BLaER1 treated with 17β-estradiol and CSF1 and Interleukin-3, amounts not matched to agents 10 nM and 100 nM (cell line): ENCODE data around the gene UBE3B.

ENCODE experiments used
- H3K27ac ChIP-seq, 11 experiments: shearing (Covaris generic); formaldehyde crosslinking; 2 replicates each; pipeline ENCODE4 v1.8.1; 2022
- H3K27me3 ChIP-seq, 11 experiments: shearing (Covaris generic); formaldehyde crosslinking; 2 replicates each; pipeline ENCODE4 v1.8.1; 2022
- H3K36me3 ChIP-seq, 11 experiments: shearing (Covaris generic); formaldehyde crosslinking; 2 replicates each; pipeline ENCODE4 v1.8.1; 2022
- H3K4me1 ChIP-seq, 10 experiments: shearing (Covaris generic); formaldehyde crosslinking; 2 replicates each; pipeline ENCODE4 v1.8.1; 2022
- H3K4me2 ChIP-seq, 11 experiments: shearing (Covaris generic); formaldehyde crosslinking; 2 replicates each; pipeline ENCODE4 v1.8.1; 2022
- H3K4me3 ChIP-seq, 10 experiments: shearing (Covaris generic); formaldehyde crosslinking; 2 replicates each; pipeline ENCODE4 v1.8.1; 2022
- H3K9ac ChIP-seq, 11 experiments: shearing (Covaris generic); formaldehyde crosslinking; 2 replicates each; pipeline ENCODE4 v1.8.1; 2022
- H3K9me3 ChIP-seq, 11 experiments: shearing (Covaris generic); formaldehyde crosslinking; replicated peaks in 1 of 11; 2 replicates each; pipeline ENCODE4 v1.8.1; 2022
- H4K20me1 ChIP-seq, 11 experiments: shearing (Covaris generic); formaldehyde crosslinking; 2 replicates each; pipeline ENCODE4 v1.8.1; 2022
- Cebpa-rat ChIP-seq, 11 experiments: shearing (Covaris generic); IDR thresholded peaks; 2 replicates each; pipeline ENCODE4 v1.8.1; 2022

UBE3B gene

GRCh38 chr12:109532721-109533486 is 55.5 kb downstream of the UBE3B start:
- Histone ChIP-seq H3K9me3 (no peaks in the 10 kb centered on the region), H3K9ac (no peak overlapping the region), H3K36me3 (peaks cover 26 to 88% (median 57%) of the 10 kb centered on the region in 11 experiments), H3K4me2 (no peak overlapping the region), H3K27ac (no peak overlapping the region), H3K4me3 (no peak overlapping the region), H3K27me3 (no peaks in the 10 kb centered on the region), H4K20me1 (peaks cover 0 to 33% (median 0%) of the 10 kb centered on the region in 11 experiments; a peak in 4 of 22 replicates), H3K4me1 (no peaks in the 10 kb centered on the region)
- no peak for TF ChIP-seq Cebpa-rat (IDR thresholded peaks at IDR 0.05)

- Histone ChIP-seq H3K4me1 (no peaks in the 10 kb centered on the region), H3K36me3 (peaks cover 26 to 83% (median 52%) of the 10 kb centered on the region in 11 experiments)
Measured at GRCh38 chr12:109533487-109533740, 56.0 kb downstream of the UBE3B start.

GRCh38 chr12:109534456-109534855 is 57.0 kb downstream of the UBE3B start:
- Histone ChIP-seq H3K4me1 (no peaks in the 10 kb centered on the region), H3K27ac (no peak overlapping the region), H3K4me3 (no peak overlapping the region), H3K27me3 (no peaks in the 10 kb centered on the region), H4K20me1 (peaks cover 0 to 28% (median 0%) of the 10 kb centered on the region in 11 experiments; a peak in 5 of 22 replicates), H3K4me2 (no peak overlapping the region), H3K9ac (no peak overlapping the region), H3K9me3 (no peaks in the 10 kb centered on the region), H3K36me3 (peaks cover 21 to 73% (median 44%) of the 10 kb centered on the region in 11 experiments; a peak in 21 of 22 replicates)
- no peak for TF ChIP-seq Cebpa-rat (IDR thresholded peaks at IDR 0.05)

More at GRCh38 chr12:109533487-109533740, 56.0 kb downstream of the UBE3B start:
- Histone ChIP-seq H3K27me3 (no peaks in the 10 kb centered on the region), H4K20me1 (peaks cover 0 to 33% (median 0%) of the 10 kb centered on the region in 11 experiments; a peak in 5 of 22 replicates), H3K27ac (no peak overlapping the region), H3K9me3 (no peaks in the 10 kb centered on the region), H3K9ac (no peak overlapping the region), H3K4me3 (no peak overlapping the region), H3K4me2 (no peak overlapping the region)
- no peak for TF ChIP-seq Cebpa-rat (IDR thresholded peaks at IDR 0.05)

GRCh38 chr12:109535231-109535862 is 57.9 kb downstream of the UBE3B start:
- H3K9ac ChIP-seq: no peak overlapping the region
- no peaks in the 10 kb centered on the region for H3K4me1 ChIP-seq
- peaks cover 0 to 28% (median 0%) of the 10 kb centered on the region in 11 experiments; a peak in 5 of 22 replicates for H4K20me1 ChIP-seq
- H3K9me3 ChIP-seq: no peaks in the 10 kb centered on the region
- peaks cover 15 to 64% (median 36%) of the 10 kb centered on the region in 11 experiments; a peak in 21 of 22 replicates for H3K36me3 ChIP-seq
- no peak for TF ChIP-seq Cebpa-rat (IDR thresholded peaks at IDR 0.05)
- H3K4me3 ChIP-seq: no peak overlapping the region
- no peaks in the 10 kb centered on the region for H3K27me3 ChIP-seq
- H3K4me2 ChIP-seq: no peak overlapping the region
- H3K27ac ChIP-seq: no peak overlapping the region

GRCh38 chr12:109535863-109536250 is 58.4 kb downstream of the UBE3B start:
- peaks cover 10 to 59% (median 31%) of the 10 kb centered on the region in 11 experiments; a peak in 18 of 22 replicates for H3K36me3 ChIP-seq
- H3K9ac ChIP-seq: no peak overlapping the region
- H3K4me2 ChIP-seq: no peak overlapping the region
- H3K9me3 ChIP-seq: no peaks in the 10 kb centered on the region
- H3K27ac ChIP-seq: no peak overlapping the region
- H4K20me1 ChIP-seq: peaks cover 0 to 28% (median 0%) of the 10 kb centered on the region in 11 experiments; a peak in 4 of 22 replicates
- no peaks in the 10 kb centered on the region for H3K27me3 ChIP-seq
- no peak for TF ChIP-seq Cebpa-rat (IDR thresholded peaks at IDR 0.05)
- H3K4me1 ChIP-seq: no peaks in the 10 kb centered on the region
- H3K4me3 ChIP-seq: no peak overlapping the region

- no peak for TF ChIP-seq Cebpa-rat (IDR thresholded peaks at IDR 0.05)
- H3K27me3 ChIP-seq: no peaks in the 10 kb centered on the region
- no peak overlapping the region for H3K27ac ChIP-seq
- no peaks in the 10 kb centered on the region for H3K9me3 ChIP-seq
- H3K4me1 ChIP-seq: no peaks in the 10 kb centered on the region
- H4K20me1 ChIP-seq: peaks cover 0 to 22% (median 0%) of the 10 kb centered on the region in 11 experiments; a peak in 4 of 22 replicates
- no peak overlapping the region for H3K4me3 ChIP-seq
- no peak overlapping the region for H3K4me2 ChIP-seq
- no peak overlapping the region for H3K9ac ChIP-seq
- H3K36me3 ChIP-seq: peaks cover 0 to 46% (median 20%) of the 10 kb centered on the region in 11 experiments; a peak in 16 of 22 replicates
Measured at GRCh38 chr12:109537136-109537535, 59.7 kb downstream of the UBE3B start.

GRCh38 chr12:109538191-109538863 is 60.9 kb downstream of the UBE3B start:
- no peak overlapping the region for H3K27ac ChIP-seq
- TF ChIP-seq Cebpa-rat (IDR thresholded peaks at IDR 0.05): no peak
- peaks cover 0 to 34% (median 14%) of the 10 kb centered on the region in 11 experiments; a peak in 16 of 22 replicates for H3K36me3 ChIP-seq
- no peak overlapping the region for H3K9ac ChIP-seq
- no peaks in the 10 kb centered on the region for H3K9me3 ChIP-seq
- H3K4me2 ChIP-seq: no peak overlapping the region
- no peaks in the 10 kb centered on the region for H3K4me1 ChIP-seq
- peaks cover 0 to 12% (median 0%) of the 10 kb centered on the region in 11 experiments; a peak in 4 of 22 replicates for H4K20me1 ChIP-seq
- H3K27me3 ChIP-seq: no peaks in the 10 kb centered on the region
- no peak overlapping the region for H3K4me3 ChIP-seq

- Histone ChIP-seq H4K20me1 (peaks cover 0 to 7% (median 0%) of the 10 kb centered on the region in 11 experiments; a peak in 3 of 22 replicates), H3K4me2 (no peak overlapping the region), H3K4me1 (peaks cover 0 to 2% (median 1%) of the 10 kb centered on the region in 10 experiments; a peak in 13 of 20 replicates), H3K27me3 (no peaks in the 10 kb centered on the region), H3K4me3 (no peak overlapping the region), H3K9me3 (no peaks in the 10 kb centered on the region), H3K9ac (no peak overlapping the region), H3K27ac (no peak overlapping the region), H3K36me3 (peaks cover 0 to 22% (median 6%) of the 10 kb centered on the region in 11 experiments; a peak in 14 of 22 replicates)
- no peak for TF ChIP-seq Cebpa-rat (IDR thresholded peaks at IDR 0.05)
Measured at GRCh38 chr12:109539508-109539907, 62.1 kb downstream of the UBE3B start.
